ENCODE measurements around the gene UBE2Q2.
"Not testable (repeated sequence)": the region's sequence is repeated elsewhere in the genome, so short reads cannot be mapped to it uniquely, and the experiment has no call there.

- not testable (repeated sequence) for TF ChIP-seq CTCF, POLR2A (IDR thresholded peaks at IDR 0.05)
These were observed 8.3 kb downstream of the UBE2Q2 start for GRCh38 chr15:75851566-75851965.

Data from vagina (tissue), 2 donors.